B cell (primary cell): ENCODE data around the gene PLEKHA8. TPM values are rescaled to one million over a fixed set of nuclear protein-coding genes. Genes with fewer than 3 reads are reported as not detected.

ENCODE experiments used
- ATAC-seq: fragments of 200-7000 bp; cut with Tn5 transposase; one replicate; pipeline ENCODE4 v1.10.0; 2021; ENCODE audit warnings: low read depth, mild to moderate bottlenecking, moderate number of reproducible peaks, moderate library complexity
- CTCF ChIA-PET: fragments of 350-600 bp; sonication (Branson Sonifier 250); formaldehyde crosslinking; loops from one replicate; lab custom pipeline; 2021; ENCODE audit warnings: antibody characterized with exemption, inconsistent platforms; lab: Charles Lee
- POLR2A ChIA-PET: fragments of 350-600 bp; sonication (Branson Sonifier 250); formaldehyde crosslinking; loops from one replicate; lab custom pipeline; 2021; ENCODE audit warnings: antibody characterized with exemption; lab: Charles Lee
- DNase-seq: peaks from one replicate; pipeline ENCODE4 v3.0.0; 2013
- H2AFZ ChIP-seq: 2 replicates; pipeline ENCODE4 v1.6.1; 2012; ENCODE audit warnings: mild to moderate bottlenecking, low read depth, low read length; ENCODE audit not compliant: insufficient read depth, poor library complexity, severe bottlenecking
- H3K27ac ChIP-seq, 2 donors: 1 replicate in 1 of 2; 2 replicates in 1 of 2; pipeline ENCODE4 v1.5.1; 2012 to 2013; ENCODE audit warnings: low read length in 2 of 2, mild to moderate bottlenecking in 2 of 2, moderate library complexity in 1 of 2
- H3K27me3 ChIP-seq, 4 experiments: fragments of 200-600 bp in 1 of 4; sonication (generic) in 1 of 4; replicated peaks in 1 of 4; 1 replicate in 2 of 4; 2 replicates in 2 of 4; pipeline versions ENCODE4 v1.6.1 to v1.7.0; 2013 to 2016; ENCODE audit warnings: low read length in 3 of 4, mild to moderate bottlenecking in 2 of 4, mixed read lengths in 1 of 4, moderate library complexity in 1 of 4; ENCODE audit not compliant: insufficient read depth in 4 of 4, control insufficient read depth in 3 of 4; ENCODE audit errors: control extremely low read depth in 1 of 4
- H3K36me3 ChIP-seq, 2 experiments: replicated peaks in 1 of 2; 1 replicate in 1 of 2; 2 replicates in 1 of 2; pipeline versions ENCODE4 v1.6.1 to v1.7.1; 2013; ENCODE audit warnings: low read length in 1 of 2; ENCODE audit not compliant: insufficient read depth in 2 of 2, control insufficient read depth in 1 of 2; ENCODE audit errors: control extremely low read depth in 1 of 2, extremely low read depth in 1 of 2
- H3K4me1 ChIP-seq, 2 donors: fragments of 200-600 bp in 1 of 2; sonication (generic) in 1 of 2; 1 replicate in 1 of 2; 2 replicates in 1 of 2; pipeline versions ENCODE4 v1.5.1 to v1.6.1; 2013 to 2017; ENCODE audit warnings: low read length in 2 of 2; ENCODE audit not compliant: control insufficient read depth in 2 of 2, insufficient read depth in 2 of 2
- H3K4me2 ChIP-seq: replicated peaks from 2 replicates; pipeline ENCODE3; 2012; ENCODE audit warnings: mild to moderate bottlenecking, low read depth, low read length; ENCODE audit not compliant: poor library complexity, severe bottlenecking
- H3K4me3 ChIP-seq, 5 experiments: fragments of 200-600 bp in 1 of 5; sonication (generic) in 1 of 5; 1 replicate in 3 of 5; 2 replicates in 2 of 5; pipeline versions ENCODE4 v1.5.1 to v1.7.0; 2011 to 2016; ENCODE audit warnings: low read length in 4 of 5, mild to moderate bottlenecking in 4 of 5, low read depth in 2 of 5, control low read depth in 1 of 5, moderate library complexity in 1 of 5; ENCODE audit not compliant: insufficient read depth in 1 of 5; ENCODE audit errors: control extremely low read depth in 1 of 5, extremely low read depth in 1 of 5
- H3K79me2 ChIP-seq: fragments of 200-600 bp; sonication (generic); one replicate; pipeline ENCODE4 v1.6.0; 2016; ENCODE audit warnings: low read length; ENCODE audit not compliant: control insufficient read depth, insufficient read depth
- H3K9ac ChIP-seq: fragments of 200-600 bp; sonication (generic); 2 replicates; pipeline ENCODE4 v1.6.1; 2017; ENCODE audit warnings: mild to moderate bottlenecking, low read length, moderate library complexity
- H3K9me3 ChIP-seq, 3 donors: one replicate each; pipeline versions ENCODE4 v1.6.1 to v1.7.1; 2013; ENCODE audit warnings: low read length in 2 of 3; ENCODE audit not compliant: control insufficient read depth in 2 of 3, insufficient read depth in 1 of 3; ENCODE audit errors: control extremely low read depth in 1 of 3
- H4K20me1 ChIP-seq: 2 replicates; pipeline ENCODE4 v1.6.0; 2012; ENCODE audit warnings: mild to moderate bottlenecking, low read length; ENCODE audit not compliant: insufficient read depth, control insufficient read depth, poor library complexity, severe bottlenecking
- H3K27ac Mint-ChIP-seq: one replicate; pipeline ENCODE4 v1.8.0; 2021; ENCODE audit warnings: mixed read lengths
- H3K27me3 Mint-ChIP-seq: one replicate; pipeline ENCODE4 v1.8.0; 2021; ENCODE audit warnings: mixed read lengths
- H3K4me1 Mint-ChIP-seq: one replicate; pipeline ENCODE4 v1.8.0; 2021; ENCODE audit warnings: mixed read lengths
- H3K4me3 Mint-ChIP-seq: one replicate; pipeline ENCODE4 v1.8.0; 2021; ENCODE audit warnings: mixed read lengths
- H3K9me3 Mint-ChIP-seq: one replicate; pipeline ENCODE4 v1.8.0; 2022; ENCODE audit warnings: mixed read lengths; ENCODE audit not compliant: insufficient read depth
- CTCF ChIP-seq: fragments of 200-600 bp; IDR thresholded peaks from one replicate; pipeline ENCODE4 v1.8.0; 2022; ENCODE audit warnings: antibody characterized with exemption, mild to moderate bottlenecking
- EZH2 ChIP-seq: IDR thresholded peaks from 2 replicates; pipeline ENCODE4 v1.6.1; 2012; ENCODE audit warnings: borderline replicate concordance, low read depth, mild to moderate bottlenecking, moderate library complexity, low read length; ENCODE audit not compliant: insufficient read depth, poor library complexity, severe bottlenecking
- WGBS: methylation state at CpG from one replicate; pipeline ENCODE4 v1.1.5; 2013; ENCODE audit warnings: missing lambda C conversion rate; ENCODE audit not compliant: insufficient coverage; 5-methylcytosine and 5-hydroxymethylcytosine counted together
- intact Hi-C: fragments of 100-400 bp; cut with micrococcal nuclease; formaldehyde crosslinking; loops from one replicate; pipeline ENCODE4 v1.10.0; 2022
- polyA plus RNA-seq: library from polyadenylated mRNA; depleted of rRNA; stranded (reverse); fragments of >200 nt; gene quantifications from 2 replicates; pipeline ENCODE4 v1.2.3, GENCODE V29; 2012
- total RNA-seq, 2 donors: library from RNA; stranded (reverse); fragments of 120-200 nt in 1 of 2; gene quantifications; 1 replicate in 1 of 2; 2 replicates in 1 of 2; pipeline versions ENCODE4 v1.2.3 to v1.2.4, GENCODE V29; 2013 to 2022

The PLEKHA8 gene
- total and polyA plus RNA-seq, 2 donors (not counting 1 experiment from before 2014, with no cell fraction given), result 1.7 to 10.5 TPM

GRCh38 chr7:30027065-30027456, 1.2 kb upstream of the PLEKHA8 start:
- Histone ChIP-seq H3K4me2 (peak overlapping the region; percentile 90), H3K9me3 (no peaks in the 10 kb centered on the region), H3K9ac (peak overlapping the region; percentile 86), H3K27me3 (no peaks in the 10 kb centered on the region), H3K4me3 (peak overlapping the region; percentile 84 to 97 (median 90)), H3K79me2 (peaks cover 6% of the 10 kb centered on the region), H4K20me1 (no peaks in the 10 kb centered on the region), H2AFZ (peak overlapping the region; percentile 98), H3K4me1 (peaks cover 20 to 27% of the 10 kb centered on the region in 2 donors), H3K27ac (peak overlapping the region; percentile 77 to 84), H3K36me3 (no peaks in the 10 kb centered on the region)
- DNase-seq, result peak; percentile 76
- no peaks in the 10 kb centered on the region for H3K9me3 Mint-ChIP-seq
- WGBS, result 0% methylated on average over 1 of the region's 10 CpGs
- no peaks in the 10 kb centered on the region for H3K27me3 Mint-ChIP-seq
- H3K4me3 Mint-ChIP-seq, result peak overlapping the region; percentile 90
- H3K27ac Mint-ChIP-seq, result peak overlapping the region; percentile 95
- POLR2A ChIA-PET, result interaction anchor here (0.7 to 2.9 kb wide), 2 partner anchors 38 to 40 kb away, joined by 10 to 17 read pairs; partner anchors contain the start of gene SCRN1
- peaks cover 30% of the 10 kb centered on the region for H3K4me1 Mint-ChIP-seq
- TF ChIP-seq CTCF, result no peak
- no peak for TF ChIP-seq EZH2
- intact Hi-C loops, result loop anchor here (2.0 to 10.0 kb wide), 4 partner anchors 320 to 568 kb away; partner anchors contain the start of genes GARS1 and NOD1
- CTCF ChIA-PET, result interaction anchor here (1.0 to 3.0 kb wide), 4 partner anchors 35 to 149 kb away, joined by 3 to 23 read pairs (median 5); no protein-coding TSS in a partner anchor
- peak; percentile 19 for ATAC-seq

- peak overlapping the region; percentile 77 to 84 for H3K27ac ChIP-seq
- Mint-ChIP-seq H3K27ac (peak overlapping the region; percentile 95), H3K27me3 (no peaks in the 10 kb centered on the region), H3K4me3 (peak overlapping the region; percentile 90), H3K9me3 (no peaks in the 10 kb centered on the region), H3K4me1 (peaks cover 30% of the 10 kb centered on the region)
- H3K4me2 ChIP-seq, result peak overlapping the region; percentile 90
- H2AFZ ChIP-seq, result peak overlapping the region; percentile 98
- DNase-seq (no peak), ATAC-seq (no peak)
- CTCF ChIA-PET, result interaction anchor here (1.0 to 3.0 kb wide), 4 partner anchors 34 to 150 kb away, joined by 3 to 23 read pairs (median 5); no protein-coding TSS in a partner anchor
- H3K79me2 ChIP-seq, result peaks cover 6% of the 10 kb centered on the region
- H3K9me3 ChIP-seq, result no peaks in the 10 kb centered on the region
- intact Hi-C loops, result loop anchor here (1.0 to 10.0 kb wide), 5 partner anchors 320 to 567 kb away; partner anchors contain the start of genes GARS1 and NOD1
- H3K4me3 ChIP-seq, result peak overlapping the region; percentile 84 to 97 (median 90)
- peak overlapping the region; percentile 86 for H3K9ac ChIP-seq
- peaks cover 20 to 27% of the 10 kb centered on the region in 2 donors for H3K4me1 ChIP-seq
- H3K27me3 ChIP-seq, result no peaks in the 10 kb centered on the region
- no peak for TF ChIP-seq EZH2
- no peak for TF ChIP-seq CTCF
- H3K36me3 ChIP-seq, result no peaks in the 10 kb centered on the region
- WGBS, result 0% methylated on average over 6 of the region's 9 CpGs
- no peaks in the 10 kb centered on the region for H4K20me1 ChIP-seq
- POLR2A ChIA-PET, result interaction anchor here (0.6 to 2.9 kb wide), 3 partner anchors 22 to 41 kb away, joined by 5 to 17 read pairs (median 10); partner anchors contain the start of gene SCRN1
Observed at GRCh38 chr7:30027740-30028215, 434 bp upstream of the PLEKHA8 start.
